Globus pallidus (tissue), 1 donor: ENCODE data around the gene NUDT14.

Experiments used
- DNase-seq: peaks from one replicate; pipeline ENCODE4 v3.0.0-alpha.2; 2015; ENCODE audit warnings: low spot score

The NUDT14 gene

DNA sequence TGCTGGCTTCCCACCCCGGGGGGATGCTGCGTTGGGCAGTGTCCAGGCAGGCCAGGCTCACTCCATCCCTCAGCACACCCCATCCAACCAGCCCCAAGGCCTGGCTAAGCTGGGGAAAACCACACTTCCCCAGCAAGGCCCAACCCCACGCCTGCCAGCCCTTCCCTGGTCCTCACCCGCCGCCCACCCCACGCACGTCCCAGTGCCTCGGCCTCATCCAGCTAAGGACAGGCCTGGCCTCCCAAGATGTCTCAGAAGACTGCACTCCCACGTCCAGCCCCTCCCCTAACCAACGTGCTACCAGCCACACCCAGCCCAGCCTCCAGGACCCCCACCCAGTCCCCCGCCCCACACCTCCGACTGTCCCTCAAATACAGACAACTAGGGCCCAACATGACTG is 22.3 kb downstream of the NUDT14 start:
- no peak for DNase-seq

DNA sequence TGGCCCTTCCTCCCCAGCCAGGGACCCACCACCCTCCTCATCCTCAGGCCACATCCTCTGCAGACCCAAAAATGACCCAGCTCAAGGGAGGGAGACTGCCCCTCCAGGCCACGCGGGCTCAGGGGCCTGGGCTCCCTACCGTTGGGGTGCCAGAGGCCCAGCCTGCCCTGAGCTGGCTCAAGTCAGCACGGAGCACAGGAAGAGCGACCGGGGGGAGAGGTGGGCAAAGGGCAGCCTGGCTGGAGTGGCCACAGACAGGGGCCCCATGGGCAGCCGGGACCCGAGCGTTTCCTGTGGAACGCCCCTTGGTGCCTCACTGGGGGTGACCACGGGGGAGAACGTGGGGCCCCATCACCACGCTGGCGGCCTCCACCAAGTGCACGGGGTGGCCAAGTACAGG is 23.2 kb downstream of the NUDT14 start:
- no peak for DNase-seq

DNA sequence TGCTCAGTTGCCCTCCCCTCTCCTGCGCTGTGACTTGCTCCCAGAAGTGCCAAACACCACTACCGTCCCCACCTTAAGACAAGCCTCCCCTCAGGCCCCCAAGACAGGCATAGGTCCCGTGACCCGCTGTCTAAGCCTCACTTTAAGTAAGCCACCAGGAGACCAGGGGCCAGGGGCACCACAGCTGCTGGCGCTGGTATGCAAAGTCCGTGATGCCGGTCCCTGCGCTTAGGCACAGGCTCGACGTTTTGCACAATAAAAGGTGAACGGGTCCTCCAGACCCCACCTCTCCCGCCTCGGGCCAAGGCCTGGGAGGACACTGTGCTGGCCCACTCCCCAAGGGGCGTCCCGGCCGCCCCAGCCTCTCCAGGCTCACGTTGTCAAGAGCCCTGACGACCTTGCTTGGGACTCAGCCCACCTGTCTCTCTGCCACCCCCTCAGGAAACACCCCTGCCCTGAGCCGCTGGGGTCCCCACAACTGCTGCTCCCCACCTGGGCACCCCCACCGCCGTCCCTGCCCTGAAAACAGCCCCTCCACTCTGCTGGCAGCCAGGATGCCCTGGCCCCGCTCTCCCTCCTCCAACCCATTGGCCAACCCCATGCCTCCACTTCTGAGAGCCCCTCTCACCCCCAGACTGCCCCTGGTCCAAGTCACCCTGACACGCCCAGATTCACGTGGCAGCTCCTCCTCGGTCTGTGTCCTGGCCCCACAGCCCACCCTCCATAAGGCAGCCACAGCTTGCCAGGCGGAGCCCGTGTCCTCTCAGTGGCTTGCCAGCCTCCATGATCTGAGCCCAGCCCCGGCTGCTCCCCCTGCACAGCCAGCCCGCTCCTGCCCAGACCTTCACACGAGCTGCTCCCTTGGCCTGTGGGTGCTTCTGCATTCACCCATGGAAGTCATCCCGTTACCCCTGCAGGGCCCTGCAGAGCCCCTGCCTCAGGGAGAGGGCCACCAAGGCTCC is 24.4 kb downstream of the NUDT14 start:
- DNase-seq: no peak

DNA sequence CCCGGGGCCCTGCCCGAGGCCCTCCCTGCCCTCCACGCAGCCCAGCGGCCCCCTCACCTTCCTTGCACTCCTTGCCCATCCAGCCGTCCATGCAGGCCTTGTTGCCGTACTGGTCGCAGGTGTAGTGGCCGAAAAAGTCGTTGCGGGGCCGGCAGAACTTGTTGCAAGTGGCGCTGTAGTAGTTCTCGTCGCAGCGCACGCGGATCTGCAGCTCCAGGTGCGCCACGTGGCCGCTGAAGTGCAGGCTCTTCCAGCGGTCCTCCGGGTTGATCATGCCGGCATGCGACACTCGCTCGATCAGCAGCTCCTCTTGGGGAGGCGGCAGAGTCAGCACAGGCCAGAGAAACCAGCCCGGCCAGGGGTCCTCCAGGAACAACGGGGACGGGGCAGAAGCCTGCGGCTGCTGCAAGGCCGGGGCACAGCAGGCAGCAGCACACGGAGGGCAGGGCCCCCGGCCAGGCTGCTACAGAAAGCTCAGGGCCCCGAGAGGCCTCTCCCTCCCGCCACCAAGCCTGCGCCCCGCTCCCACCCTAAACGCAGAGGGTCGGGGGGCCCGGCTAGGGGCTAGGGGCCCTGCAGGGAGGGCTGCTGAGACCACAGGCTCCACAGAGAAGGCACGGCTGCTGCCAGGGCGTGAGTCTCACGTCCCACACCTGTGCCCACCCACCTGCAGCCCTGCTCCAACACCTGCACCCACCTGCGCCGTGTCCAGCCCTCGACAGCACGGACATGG is 25.3 kb downstream of the NUDT14 start:
- DNase-seq: no peak

DNA sequence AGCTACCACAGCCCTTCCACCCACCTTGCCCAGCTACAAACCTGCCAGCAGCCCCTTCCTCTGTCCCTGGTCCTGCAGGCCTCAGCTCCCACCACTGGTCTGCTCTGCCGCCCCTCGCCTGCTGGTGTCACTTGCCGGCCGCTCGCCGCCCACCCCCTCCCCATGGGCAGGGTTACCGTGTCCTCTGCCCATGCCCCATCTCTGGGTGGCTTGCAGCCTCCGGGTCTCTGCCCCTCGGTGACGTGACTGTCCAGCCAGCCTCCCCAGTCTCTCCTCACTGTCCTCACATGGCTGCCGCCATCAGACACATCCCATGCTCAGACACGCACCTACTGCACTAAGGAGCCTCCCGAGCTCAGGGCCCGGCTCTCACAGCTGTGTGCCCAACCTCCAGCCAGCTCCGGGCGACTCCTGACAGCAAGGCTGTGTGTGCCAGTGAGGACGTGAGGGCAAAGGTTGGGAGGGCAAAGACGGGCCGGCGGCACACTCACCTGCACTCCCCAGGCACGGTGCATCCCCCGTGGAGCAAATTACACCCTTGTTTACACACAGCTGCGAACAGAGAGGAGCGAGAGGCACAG is 26.0 kb downstream of the NUDT14 start:
- DNase-seq: no peak

DNA sequence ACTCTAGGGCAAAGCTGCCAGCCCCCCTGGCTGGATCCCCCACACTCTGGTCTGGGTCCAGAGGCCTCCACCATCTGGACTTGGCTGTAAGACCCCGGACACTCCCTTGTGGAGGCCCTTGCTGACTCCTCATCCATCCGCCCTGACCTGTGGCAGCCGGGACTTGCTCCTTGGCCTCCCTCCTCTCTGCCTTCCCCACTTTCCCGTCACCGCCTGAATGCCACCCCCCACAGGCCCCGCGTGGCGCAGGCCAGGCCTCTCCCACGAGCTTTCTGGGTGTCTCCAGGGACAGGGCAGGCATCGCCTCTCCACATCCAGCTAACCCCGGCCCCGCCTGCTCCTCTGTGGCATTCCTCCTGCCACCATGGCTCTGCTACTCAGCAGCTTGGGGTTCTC is 26.6 kb downstream of the NUDT14 start:
- no peak for DNase-seq

DNA sequence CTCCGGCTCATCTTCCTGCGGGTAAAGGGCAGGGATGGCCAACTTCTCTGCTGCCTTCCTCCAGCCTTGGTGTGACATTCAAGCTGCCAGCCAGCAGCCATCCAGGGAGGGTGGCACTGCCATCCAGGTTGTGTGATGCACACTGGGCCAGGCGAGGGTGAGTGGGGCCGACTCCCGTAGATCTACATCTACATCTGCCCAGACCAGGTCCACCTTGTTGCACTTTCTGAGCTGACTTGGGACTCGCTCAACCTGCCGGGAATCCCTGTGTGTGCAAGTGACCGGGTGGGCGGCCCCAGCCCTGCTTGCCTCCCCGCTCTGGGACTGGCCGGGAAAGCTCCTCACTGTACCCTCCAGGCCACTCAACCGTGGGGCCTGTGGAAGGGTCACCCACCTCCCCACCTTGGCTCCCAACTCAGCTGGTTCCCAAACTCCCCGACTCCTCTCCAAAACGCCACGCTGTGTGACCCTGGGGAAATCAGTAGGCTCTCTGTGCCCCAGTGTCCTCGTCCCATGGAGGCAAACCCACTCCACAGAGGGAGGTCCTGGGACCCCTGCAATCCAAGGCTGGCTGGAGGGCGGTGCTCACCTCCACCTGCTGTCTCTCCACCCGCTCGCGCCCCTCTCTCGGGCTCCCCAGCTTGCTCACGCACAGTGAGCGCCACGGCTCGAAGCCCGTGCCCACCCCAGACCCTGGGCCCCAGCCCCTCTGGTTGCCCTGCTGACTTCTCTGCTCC is 27.2 kb downstream of the NUDT14 start:
- DNase-seq: no peak

DNA sequence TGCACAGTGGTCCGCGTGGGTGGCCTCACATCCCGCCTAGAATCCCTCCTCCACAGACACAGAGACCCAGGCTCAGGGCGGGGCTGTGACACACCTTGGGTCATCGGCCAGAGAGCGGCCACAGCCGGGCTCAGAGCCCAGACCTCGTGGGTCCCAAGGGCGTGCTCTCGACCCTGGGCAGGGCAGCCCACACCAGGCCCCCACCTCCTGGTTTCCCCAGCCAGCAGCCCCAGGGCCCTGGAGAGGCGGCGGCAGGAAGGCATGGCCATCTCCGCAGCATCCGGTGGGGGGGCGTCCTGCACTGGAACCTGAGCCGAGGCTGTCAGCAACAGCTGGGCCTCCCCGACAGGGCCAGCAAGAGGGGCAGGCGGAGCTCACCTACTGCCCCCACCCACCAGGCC is 27.8 kb downstream of the NUDT14 start:
- DNase-seq: no peak

DNA sequence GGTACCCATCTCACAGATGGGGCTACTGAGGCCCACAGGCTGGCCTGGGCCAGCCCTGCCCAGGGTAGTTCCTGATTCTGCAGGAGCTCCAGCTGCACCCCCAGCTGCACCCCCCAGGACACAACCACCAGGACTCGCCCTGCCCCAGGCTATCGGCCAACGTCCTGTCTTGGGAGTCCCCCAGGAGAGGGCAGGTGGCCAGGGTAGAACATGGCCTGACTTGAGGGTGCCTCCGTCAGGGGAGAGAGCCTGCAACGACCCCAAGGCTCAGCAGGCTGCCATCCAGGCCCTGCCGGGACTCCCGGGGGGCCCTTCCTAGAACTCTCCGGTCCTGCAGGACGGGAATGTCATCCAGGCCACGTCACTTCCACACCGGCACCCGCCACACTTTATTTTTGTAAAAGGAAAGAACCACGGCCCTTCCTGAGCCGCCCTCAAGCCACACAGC is 28.3 kb downstream of the NUDT14 start:
- no peak for DNase-seq

DNA sequence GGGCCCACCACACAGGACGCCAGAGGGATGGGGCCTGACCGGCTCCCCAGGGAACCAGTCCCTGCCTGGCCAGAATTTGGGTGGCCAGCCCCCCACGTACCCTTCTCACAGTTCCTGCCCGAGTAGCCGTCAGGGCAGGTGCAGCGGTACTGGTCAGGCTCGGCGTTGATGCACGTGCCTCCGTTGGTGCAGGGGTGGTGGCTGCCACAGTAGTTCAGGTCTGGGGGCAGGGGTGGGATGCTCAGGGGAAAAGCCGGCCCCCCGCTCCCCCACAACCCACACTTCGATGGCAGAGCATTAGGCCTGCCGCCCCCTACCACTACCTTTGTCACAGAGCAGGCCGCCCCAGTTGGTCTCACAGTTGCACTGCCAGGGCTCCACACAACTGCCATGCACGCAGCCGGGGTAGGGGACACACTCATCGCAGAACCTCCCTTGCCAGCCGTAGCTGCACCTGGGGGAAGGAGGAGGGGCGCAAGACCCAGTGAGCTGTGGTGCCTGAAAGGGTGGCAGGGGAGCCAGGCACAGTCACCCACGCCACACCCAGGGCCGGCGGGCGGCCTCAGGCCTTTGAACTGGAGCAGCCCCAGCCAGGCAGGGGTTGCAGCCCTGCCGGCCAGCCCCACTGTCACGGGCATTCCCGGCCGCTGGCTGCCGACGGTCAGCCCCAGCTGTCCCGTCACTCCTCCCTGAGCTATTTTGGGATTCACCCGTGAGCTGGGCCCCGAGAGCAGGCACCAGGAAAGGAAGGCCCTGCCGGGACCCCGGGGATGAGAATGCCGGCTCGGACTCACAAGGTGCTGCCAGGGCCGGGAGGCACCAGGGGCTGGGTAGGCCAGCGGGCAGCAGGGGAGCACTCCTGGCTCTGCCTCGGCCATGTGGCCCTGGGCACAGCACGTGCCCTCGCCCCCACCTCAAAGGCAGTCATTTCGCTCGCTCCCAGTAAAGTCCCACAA is 29.0 kb downstream of the NUDT14 start:
- no peak for DNase-seq

DNA sequence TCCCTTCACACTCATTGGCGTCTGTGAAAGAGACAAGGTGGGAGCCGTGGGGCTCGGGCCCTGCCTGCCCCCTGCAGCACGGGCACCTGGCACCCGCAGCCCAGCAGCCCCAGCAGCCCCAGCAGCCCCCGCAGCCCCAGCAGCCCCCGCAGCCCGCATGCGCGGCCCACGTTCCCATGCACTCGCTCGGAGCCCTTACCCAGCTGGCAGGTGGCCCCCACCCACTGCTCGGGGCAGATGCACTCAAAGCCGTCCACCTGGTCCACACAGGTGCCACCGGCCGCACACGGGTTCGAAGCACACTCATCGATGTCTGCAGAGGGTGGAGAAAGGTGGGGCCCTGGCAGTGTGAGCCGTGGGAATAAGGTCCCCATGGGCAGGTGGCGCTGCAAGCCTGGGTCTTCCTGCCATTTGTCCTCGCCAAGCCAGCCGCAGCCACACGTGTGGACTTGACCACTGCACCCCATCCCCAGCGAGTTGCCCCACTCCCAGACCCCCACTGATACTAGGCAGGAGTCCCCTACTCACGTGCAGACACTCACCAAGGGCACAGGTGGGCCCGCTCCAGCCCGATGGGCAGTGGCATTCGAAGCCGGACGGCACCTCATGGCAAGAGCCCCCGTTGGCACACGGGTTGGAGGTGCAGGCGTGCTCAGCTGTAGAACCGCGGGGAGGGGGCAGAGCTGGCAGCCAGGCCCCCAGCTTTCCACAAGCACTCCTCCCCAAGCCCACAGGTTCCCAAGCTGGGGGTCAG is 29.9 kb downstream of the NUDT14 start:
- DNase-seq: no peak

DNA sequence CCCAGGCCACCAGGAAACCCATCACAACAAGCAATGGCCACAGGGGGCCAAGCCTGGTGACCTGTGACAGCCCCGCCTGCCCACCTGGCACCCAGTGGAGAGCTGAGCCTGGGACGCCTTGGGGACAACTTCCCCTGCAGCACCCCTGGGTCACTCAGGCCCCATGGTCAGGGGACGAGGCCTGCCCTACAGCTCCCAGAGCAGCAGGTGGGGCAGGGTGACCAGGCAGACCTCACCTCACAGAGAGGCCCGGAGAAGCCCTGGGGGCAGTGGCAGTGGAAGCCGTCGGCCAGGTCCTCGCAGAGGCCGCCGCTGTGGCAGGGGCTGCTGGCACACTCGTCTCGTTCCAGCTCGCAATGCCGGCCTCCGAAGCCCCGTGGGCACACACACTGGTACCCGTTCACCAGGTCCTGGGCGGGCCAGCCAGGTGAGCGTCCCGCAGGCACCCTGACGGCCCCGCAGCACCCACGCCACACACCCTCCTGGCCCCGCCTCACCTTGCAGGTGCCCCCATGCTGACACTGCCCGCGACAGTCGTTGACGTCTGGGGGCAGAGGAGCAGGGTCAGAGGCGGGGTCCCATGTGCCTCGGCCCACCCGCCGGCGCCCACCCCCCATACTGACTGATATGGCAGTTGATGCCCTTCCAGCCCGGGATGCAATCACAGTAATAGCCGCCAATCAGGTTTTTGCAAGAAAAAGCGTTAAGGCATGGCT is 30.6 kb downstream of the NUDT14 start:
- no peak for DNase-seq

DNA sequence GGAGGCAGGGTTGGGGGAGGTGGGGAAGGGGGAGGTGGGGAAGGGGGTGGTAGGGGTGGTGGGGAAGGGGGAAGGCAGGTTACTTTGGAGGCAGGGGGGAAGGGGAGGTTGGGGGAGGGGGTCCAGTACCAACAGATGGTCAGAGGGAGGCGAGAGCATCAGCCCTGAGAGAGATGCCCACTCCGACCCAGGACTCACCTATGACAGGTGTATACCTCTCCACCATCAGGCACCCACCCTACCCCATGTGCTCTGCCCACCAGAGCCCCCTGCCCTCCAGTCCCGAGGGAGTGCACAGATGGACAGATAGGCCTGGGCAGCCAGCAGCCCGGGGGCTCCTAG is 31.1 kb downstream of the NUDT14 start:
- DNase-seq: no peak

DNA sequence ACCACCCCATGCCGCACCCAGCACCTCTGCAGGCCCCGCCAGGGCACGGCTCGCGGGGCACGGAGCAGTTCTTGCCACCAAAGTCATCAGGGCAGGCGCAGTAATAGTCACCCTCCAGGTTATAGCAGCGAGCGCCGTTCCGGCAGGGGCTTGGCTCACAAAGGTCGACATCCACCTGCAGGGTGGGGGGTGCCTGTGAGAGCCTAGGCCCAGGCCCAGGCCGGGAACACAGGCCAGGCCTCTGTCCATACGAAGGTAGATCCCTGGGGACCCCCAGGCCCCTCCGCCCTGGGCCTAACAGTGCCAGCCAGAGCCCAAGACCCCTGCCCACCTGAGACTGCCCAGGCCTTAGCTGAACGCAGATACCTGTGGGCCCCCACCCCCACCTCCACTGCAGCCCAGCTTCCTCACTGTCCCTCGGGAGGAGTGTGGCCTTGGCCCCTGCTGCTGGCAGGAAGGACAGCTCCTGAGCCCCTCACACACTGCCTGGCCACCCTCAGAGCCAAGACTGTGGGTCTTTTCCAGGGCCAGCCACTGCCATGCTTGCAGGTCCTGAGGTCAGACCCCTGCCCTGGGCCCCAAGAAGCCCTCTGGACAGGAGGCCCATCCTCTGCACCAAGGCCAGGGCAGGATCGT is 31.8 kb downstream of the NUDT14 start:
- DNase-seq: no peak

DNA sequence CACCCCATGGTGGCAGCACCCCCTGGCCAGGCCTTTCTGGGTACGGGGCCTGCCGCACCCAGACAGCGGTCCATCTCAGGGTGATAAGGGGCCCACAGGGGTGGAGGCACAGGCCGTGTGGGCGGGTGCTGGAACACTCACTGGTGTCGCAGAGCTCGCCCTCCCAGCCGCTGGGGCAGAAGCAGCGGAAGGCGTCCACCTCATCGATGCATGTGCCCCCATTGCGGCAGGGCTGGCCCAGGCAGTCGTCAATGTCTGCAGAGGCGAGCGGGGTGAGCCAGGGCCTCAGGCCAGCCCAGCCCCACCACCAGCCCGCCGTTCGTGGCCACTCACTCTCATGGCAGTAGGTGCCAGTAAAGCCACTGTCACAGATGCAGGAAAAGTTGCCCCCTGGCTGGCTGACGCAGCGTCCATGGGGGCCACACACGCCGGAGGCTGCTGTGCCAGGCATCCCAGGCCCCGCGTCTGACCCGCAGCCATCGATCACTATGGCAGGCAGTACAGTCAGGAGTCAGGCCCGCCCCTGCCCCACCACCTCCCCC is 32.4 kb downstream of the NUDT14 start:
- no peak for DNase-seq

DNA sequence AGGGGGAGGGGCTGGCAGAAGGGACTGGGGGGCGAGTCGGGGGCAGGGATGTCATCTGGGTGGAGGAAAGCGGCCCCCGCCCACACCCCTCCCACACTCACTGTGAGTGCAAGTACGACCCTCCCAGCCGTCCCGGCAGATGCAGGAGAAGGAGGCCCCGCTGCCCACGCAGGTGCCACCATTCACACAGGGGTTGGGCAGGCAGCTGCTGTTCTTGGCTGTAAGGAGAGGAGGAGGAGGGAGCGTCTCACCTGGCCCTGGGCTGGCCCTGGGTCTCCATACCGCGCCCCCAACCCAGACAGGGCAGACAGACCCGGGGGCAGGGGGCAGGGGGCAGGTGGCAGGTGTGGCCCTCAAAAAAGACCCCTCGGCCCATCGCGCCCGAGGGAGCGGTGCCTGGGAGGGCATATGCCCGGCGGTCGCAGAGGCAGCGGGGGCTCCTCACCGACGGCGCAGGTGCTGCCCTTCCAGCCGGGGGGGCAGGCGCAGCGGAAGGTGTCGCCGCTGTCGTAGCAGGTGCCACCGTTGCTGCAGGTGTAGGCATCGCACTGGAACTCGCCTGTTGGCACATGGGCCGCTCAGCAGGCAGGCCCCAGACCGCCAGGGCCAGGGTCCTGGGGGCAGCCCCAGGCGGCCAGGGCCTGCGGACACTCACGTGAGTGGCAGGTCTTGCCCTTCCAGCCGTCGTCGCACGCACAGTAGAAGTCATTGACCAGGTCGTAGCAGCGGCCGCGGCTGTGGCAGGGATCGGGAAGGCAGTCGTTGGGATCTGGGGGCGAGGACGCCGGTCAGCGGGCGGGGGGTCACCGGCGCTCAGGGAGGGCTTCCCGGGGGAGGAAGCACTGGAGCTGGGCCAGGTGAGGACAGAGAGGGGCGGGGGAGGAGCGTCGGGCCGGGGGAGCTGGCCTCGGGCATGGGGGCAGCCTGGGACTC is 33.2 kb downstream of the NUDT14 start:
- no peak for DNase-seq

DNA sequence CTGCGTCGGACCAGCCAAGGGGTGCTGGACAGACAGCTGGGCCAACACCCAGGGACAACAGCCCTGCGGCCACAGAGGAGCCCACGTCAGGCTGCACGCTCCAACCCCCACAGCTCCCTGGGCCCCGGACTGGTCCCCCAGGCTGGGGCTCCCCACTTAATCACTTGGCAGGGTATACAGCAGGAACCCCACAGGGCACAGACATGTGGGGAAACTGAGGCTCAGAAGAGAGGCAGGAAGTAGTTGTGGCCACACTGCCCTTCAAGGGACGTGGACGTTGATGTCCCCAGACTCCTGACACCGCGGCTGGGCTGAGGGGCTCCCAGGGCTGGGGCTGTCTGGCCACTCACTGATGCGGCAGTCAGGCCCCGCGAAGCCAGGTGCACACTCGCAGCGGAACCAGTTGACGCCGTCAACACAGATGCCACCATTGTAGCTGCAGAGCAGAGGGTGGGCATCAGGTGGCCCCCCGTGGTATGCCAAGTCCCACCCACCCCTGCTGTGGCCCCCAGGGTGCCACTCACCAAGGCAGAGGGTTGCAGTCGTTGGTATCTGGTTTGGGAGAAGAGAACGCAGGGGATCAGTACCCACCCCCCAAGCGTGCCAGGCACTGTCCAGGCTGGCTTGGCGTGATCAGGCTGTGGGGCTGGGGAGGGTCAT is 34.0 kb downstream of the NUDT14 start:
- no peak for DNase-seq
